Calu3 (cell line): ENCODE data around the gene AK5. TPM values are rescaled to one million over a fixed set of nuclear protein-coding genes. Genes with fewer than 3 reads are reported as not detected.

Experiments used
- BruUV-seq: library from RNA; stranded (reverse); fragments of 400-500 nt; replicated peaks from 2 replicates; lab custom pipeline; 2021; lab: Mats Ljungman, UMichigan
- CTCF ChIA-PET: fragments of 300-600 bp; sonication (Branson Sonifier 250); formaldehyde crosslinking; loops from one replicate; lab custom pipeline; 2022; ENCODE audit warnings: antibody characterized with exemption; lab: Charles Lee
- DNase-seq: peaks from one replicate; pipeline ENCODE4 v3.0.0; 2022
- H3K27ac Mint-ChIP-seq: one replicate; pipeline ENCODE4 v1.8.0; 2022; ENCODE audit warnings: mixed read lengths; ENCODE audit not compliant: unreplicated experiment
- H3K27me3 Mint-ChIP-seq: one replicate; pipeline ENCODE4 v1.8.0; 2022; ENCODE audit warnings: mixed read lengths; ENCODE audit not compliant: unreplicated experiment
- H3K36me3 Mint-ChIP-seq: one replicate; pipeline ENCODE4 v1.8.0; 2022; ENCODE audit warnings: mild to moderate bottlenecking, moderate library complexity, mixed read lengths; ENCODE audit not compliant: insufficient read depth, unreplicated experiment
- H3K4me1 Mint-ChIP-seq: one replicate; pipeline ENCODE4 v1.8.0; 2022; ENCODE audit warnings: mild to moderate bottlenecking, low read depth, mixed read lengths; ENCODE audit not compliant: unreplicated experiment
- H3K4me3 Mint-ChIP-seq: one replicate; pipeline ENCODE4 v1.8.0; 2022; ENCODE audit warnings: mild to moderate bottlenecking, low read depth, moderate library complexity, mixed read lengths; ENCODE audit not compliant: unreplicated experiment
- H3K9me3 Mint-ChIP-seq: one replicate; pipeline ENCODE4 v1.8.0; 2022; ENCODE audit warnings: low read depth, mixed read lengths; ENCODE audit not compliant: unreplicated experiment
- CTCF ChIP-seq: fragments of 200-600 bp; IDR thresholded peaks from one replicate; pipeline ENCODE4 v1.8.0; 2022; ENCODE audit warnings: antibody characterized with exemption; ENCODE audit not compliant: unreplicated experiment
- intact Hi-C: fragments of 100-400 bp; cut with micrococcal nuclease; formaldehyde crosslinking; loops from one replicate; pipeline ENCODE4 v1.10.0; 2022; ENCODE audit not compliant: unreplicated experiment
- total RNA-seq: library from RNA; stranded (reverse); gene quantifications from 2 replicates; pipeline ENCODE4 v1.2.3, GENCODE V29; 2022

AK5 gene
- total RNA-seq, 1 experiment from 2014 or later = not detected

- DNase-seq = no peak
- H3K4me3 Mint-ChIP-seq = no peak overlapping the region
- CTCF ChIA-PET = interaction anchor here (0.5 kb wide), 1 partner anchor 15 kb away, joined by 3 read pairs; no protein-coding TSS in a partner anchor
- H3K9me3 Mint-ChIP-seq = no peaks in the 10 kb centered on the region
- BruUV-seq = no TSS peak
- H3K27me3 Mint-ChIP-seq = no peaks in the 10 kb centered on the region
- H3K36me3 Mint-ChIP-seq = no peaks in the 10 kb centered on the region
- no peak for TF ChIP-seq CTCF
- H3K27ac Mint-ChIP-seq = no peak overlapping the region
- intact Hi-C loops = loop anchor here (10.0 kb wide), 1 partner anchor 135 kb away; no protein-coding TSS in a partner anchor
- no peaks in the 10 kb centered on the region for H3K4me1 Mint-ChIP-seq
Measured at GRCh38 chr1:77399250-77400086, 117.6 kb downstream of the AK5 start.

- no peaks in the 10 kb centered on the region for H3K27me3 Mint-ChIP-seq
- no peak overlapping the region for H3K4me3 Mint-ChIP-seq
- no peaks in the 10 kb centered on the region for H3K9me3 Mint-ChIP-seq
- no TSS peak for BruUV-seq
- no peaks in the 10 kb centered on the region for H3K4me1 Mint-ChIP-seq
- intact Hi-C loops = no loop called here
- no peak for TF ChIP-seq CTCF
- DNase-seq = no peak
- H3K36me3 Mint-ChIP-seq = no peaks in the 10 kb centered on the region
- CTCF ChIA-PET = no interaction called here
- no peak overlapping the region for H3K27ac Mint-ChIP-seq
Measured at GRCh38 chr1:77400781-77401180, 119.0 kb downstream of the AK5 start.

- Mint-ChIP-seq H3K9me3 (no peaks in the 10 kb centered on the region), H3K4me3 (no peak overlapping the region), H3K27me3 (no peaks in the 10 kb centered on the region), H3K36me3 (no peaks in the 10 kb centered on the region), H3K4me1 (no peaks in the 10 kb centered on the region), H3K27ac (no peak overlapping the region)
- BruUV-seq = no TSS peak
- CTCF ChIA-PET = no interaction called here
- intact Hi-C loops = no loop called here
- no peak for DNase-seq
- no peak for TF ChIP-seq CTCF
Measured at GRCh38 chr1:77401384-77401783, 119.6 kb downstream of the AK5 start.

GRCh38 chr1:77405186-77405585, 123.4 kb downstream of the AK5 start:
- CTCF ChIA-PET = no interaction called here
- BruUV-seq = no TSS peak
- no peak overlapping the region for H3K4me3 Mint-ChIP-seq
- TF ChIP-seq CTCF = no peak
- no peaks in the 10 kb centered on the region for H3K27me3 Mint-ChIP-seq
- H3K27ac Mint-ChIP-seq = no peak overlapping the region
- no peaks in the 10 kb centered on the region for H3K4me1 Mint-ChIP-seq
- no peak for DNase-seq
- no peaks in the 10 kb centered on the region for H3K9me3 Mint-ChIP-seq
- intact Hi-C loops = no loop called here
- no peaks in the 10 kb centered on the region for H3K36me3 Mint-ChIP-seq
